Astrocyte of the cerebellum (primary cell): ENCODE measurements around the gene CYTH1.

Experiments used
- DNase-seq: peaks from one replicate; pipeline ENCODE4 v3.0.0-alpha.2; 2011; ENCODE audit warnings: low read depth
- H3K4me3 ChIP-seq: 2 replicates; pipeline ENCODE4 v1.5.1; 2011; ENCODE audit warnings: mild to moderate bottlenecking, low read depth, low read length, moderate library complexity
- in situ Hi-C: cut with HindIII; loops from 2 replicates; pipeline ENCODE4 v1.10.0; 2017; ENCODE audit warnings: low sequenced_read_pairs
- TF ChIP-seq, protein P1 (sequence below): IDR thresholded peaks from 2 replicates; pipeline ENCODE4 v1.5.1; 2012; ENCODE audit warnings: low read length, low read depth, moderate library complexity, mild to moderate bottlenecking; ENCODE audit errors: missing control alignments

Gene CYTH1

GRCh38 chr17:78694805-78695531 is 87.1 kb downstream of the CYTH1 start:
- TF ChIP-seq, protein P1, sequence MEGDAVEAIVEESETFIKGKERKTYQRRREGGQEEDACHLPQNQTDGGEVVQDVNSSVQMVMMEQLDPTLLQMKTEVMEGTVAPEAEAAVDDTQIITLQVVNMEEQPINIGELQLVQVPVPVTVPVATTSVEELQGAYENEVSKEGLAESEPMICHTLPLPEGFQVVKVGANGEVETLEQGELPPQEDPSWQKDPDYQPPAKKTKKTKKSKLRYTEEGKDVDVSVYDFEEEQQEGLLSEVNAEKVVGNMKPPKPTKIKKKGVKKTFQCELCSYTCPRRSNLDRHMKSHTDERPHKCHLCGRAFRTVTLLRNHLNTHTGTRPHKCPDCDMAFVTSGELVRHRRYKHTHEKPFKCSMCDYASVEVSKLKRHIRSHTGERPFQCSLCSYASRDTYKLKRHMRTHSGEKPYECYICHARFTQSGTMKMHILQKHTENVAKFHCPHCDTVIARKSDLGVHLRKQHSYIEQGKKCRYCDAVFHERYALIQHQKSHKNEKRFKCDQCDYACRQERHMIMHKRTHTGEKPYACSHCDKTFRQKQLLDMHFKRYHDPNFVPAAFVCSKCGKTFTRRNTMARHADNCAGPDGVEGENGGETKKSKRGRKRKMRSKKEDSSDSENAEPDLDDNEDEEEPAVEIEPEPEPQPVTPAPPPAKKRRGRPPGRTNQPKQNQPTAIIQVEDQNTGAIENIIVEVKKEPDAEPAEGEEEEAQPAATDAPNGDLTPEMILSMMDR = no peak

GRCh38 chr17:78693346-78694083 is 88.6 kb downstream of the CYTH1 start:
- DNase-seq = no peak
- TF ChIP-seq, protein P1 = no peak
- in situ Hi-C loops = no loop called here
- no peak overlapping the region for H3K4me3 ChIP-seq

More at GRCh38 chr17:78694805-78695531, 87.1 kb downstream of the CYTH1 start:
- no peak overlapping the region for H3K4me3 ChIP-seq
- no peak for DNase-seq
- in situ Hi-C loops = no loop called here

- no peak for DNase-seq
- TF ChIP-seq, protein P1 = no peak
- in situ Hi-C loops = no loop called here
- no peak overlapping the region for H3K4me3 ChIP-seq
These were observed 89.5 kb downstream of the CYTH1 start for GRCh38 chr17:78692460-78693010.

DNA sequence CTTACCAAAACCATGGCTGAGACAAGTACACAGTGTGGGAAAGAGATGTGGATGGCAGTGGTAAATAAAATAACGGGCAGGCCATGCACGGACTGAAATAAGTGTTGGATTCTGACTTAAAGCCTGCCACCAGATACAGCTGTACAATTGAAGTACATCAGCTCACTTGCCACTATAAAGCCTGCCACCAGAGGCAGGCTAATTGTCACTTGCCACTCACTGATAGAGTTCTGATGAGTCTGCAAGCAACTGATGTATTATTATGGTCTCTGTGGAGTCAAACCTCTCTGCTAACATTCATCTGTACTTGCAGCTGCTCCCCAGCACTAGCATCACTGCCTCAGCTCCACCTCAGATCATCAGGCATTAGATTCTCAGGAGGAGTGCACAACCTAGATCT is 93.0 kb downstream of the CYTH1 start:
- no peak for DNase-seq
- H3K4me3 ChIP-seq = no peak overlapping the region
- in situ Hi-C loops = no loop called here
- TF ChIP-seq, protein P1 = no peak

DNA sequence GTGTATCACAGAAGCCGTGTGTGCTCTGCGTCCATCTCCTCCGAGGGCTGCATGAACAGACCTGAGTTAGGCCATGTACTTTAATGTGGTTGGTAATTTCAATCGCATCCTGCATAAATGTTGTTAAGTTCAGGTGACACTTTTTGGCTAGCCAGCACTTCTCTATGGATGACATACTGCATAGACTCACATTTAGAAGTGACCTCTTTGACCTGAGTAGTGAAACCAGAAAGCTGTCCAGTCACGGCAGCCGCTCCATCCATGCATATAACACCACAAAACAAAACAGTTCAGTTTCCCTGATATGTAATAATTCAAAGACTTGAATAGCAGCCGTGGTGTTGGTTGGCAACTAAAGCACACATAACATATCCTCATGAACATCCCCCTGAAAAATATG is 94.1 kb downstream of the CYTH1 start:
- TF ChIP-seq, protein P1 = no peak
- in situ Hi-C loops = no loop called here
- no peak overlapping the region for H3K4me3 ChIP-seq
- no peak for DNase-seq

DNA sequence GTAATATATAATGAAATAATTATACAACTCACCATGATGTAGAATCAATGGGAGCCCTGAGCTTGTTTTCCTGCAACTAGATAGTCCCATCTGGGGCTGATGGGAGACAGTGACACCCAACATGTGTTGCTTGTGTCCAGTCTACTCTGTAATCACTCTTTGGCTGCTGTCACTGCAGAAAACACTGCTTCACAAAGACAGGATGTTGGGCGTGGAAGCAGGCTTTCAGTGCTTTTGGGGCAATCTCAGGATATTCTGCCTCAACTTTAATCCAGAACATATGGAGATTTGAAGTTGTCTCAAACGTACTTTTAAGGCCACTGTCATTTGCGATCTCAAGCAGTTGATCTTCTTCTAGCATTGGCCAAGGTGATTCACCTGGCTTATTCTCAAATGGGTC is 94.9 kb downstream of the CYTH1 start:
- TF ChIP-seq, protein P1 = no peak
- DNase-seq = no peak
- in situ Hi-C loops = no loop called here
- no peak overlapping the region for H3K4me3 ChIP-seq
